ENCODE results near the gene ACBD6. TPM values are rescaled to one million over a fixed set of nuclear protein-coding genes. Genes with fewer than 3 reads are reported as not detected.

ACBD6 gene, protein sequence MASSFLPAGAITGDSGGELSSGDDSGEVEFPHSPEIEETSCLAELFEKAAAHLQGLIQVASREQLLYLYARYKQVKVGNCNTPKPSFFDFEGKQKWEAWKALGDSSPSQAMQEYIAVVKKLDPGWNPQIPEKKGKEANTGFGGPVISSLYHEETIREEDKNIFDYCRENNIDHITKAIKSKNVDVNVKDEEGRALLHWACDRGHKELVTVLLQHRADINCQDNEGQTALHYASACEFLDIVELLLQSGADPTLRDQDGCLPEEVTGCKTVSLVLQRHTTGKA
- total RNA-seq (2022; extraction: Qiagen RNA extraction; ENCODE audit: low read depth), result 50.5 to 59.3 TPM (median 57.5 TPM) in 5 replicates

DNA sequence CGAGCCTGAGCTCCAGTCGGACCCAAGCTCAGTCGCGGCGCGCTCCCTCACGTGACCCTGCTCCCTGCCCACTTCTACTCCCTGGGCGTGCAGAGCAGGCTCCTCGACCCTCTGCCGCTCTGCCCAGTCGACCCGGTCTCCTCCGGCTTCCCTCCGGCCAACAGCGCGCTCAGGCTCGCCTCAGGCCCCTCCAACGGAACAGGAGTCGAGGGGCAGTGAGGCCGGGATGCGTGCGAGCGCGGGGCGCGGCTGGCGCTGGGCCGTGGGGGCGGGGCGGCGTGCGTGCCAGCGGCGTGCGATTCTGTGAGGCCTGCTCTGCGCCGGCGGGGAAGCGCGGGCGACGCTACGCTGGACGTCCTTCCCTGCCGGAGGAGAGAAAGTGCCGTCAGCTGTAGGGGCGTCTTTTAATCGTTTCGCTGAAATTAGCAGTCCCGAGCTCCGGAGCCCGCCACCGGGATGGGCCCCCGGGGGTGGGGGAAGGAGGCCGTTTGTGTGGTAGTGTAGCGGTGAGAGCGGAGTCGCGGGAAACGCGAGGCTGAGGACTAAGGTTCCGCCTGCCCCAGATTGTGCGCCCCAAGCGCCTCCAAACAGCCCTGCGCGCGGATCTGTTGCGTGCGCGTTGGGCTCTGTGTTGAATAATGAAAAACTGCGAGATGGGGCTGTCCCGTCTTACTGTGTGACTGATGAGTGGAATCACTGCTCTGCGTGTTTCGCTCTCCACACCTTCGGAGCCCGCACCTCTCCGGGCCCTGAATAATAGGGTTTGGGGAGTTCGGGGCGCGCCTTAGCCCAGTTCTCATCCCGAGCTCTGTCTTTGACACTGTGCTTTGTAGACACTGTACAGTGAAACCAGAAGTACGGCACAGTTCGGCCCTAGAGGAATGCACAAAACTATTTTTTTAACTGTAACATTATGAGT lies at the start of gene ACBD6:
Gene ACBD6, minus strand, starts transcription at position 217 of the 919 bp plus-strand sequence. CDS start 311 bp downstream, outside the sequence.

Other genes with a start within 250 kb of the ACBD6 start
- gene OVAAL, start 56.4 kb upstream of the ACBD6 start, total RNA-seq (2022; extraction: Qiagen RNA extraction; ENCODE audit: low read depth), result 0.08 to 0.13 TPM (median 0.09 TPM) in 3 of 5 replicates, not detected in the others
- 17.7 to 31.2 TPM (median 26.5 TPM) in 5 replicates for gene XPR1, start 129.4 kb upstream of the ACBD6 start, total RNA-seq (2022; extraction: Qiagen RNA extraction; ENCODE audit: low read depth)